Erythroblast (primary cell): Measurements from ENCODE around the gene TCF19.

Experiments used
- GATA1 ChIP-seq: IDR thresholded peaks from 2 replicates; pipeline ENCODE4 v1.6.1; 2011; ENCODE audit warnings: low read depth, mild to moderate bottlenecking, control low read depth, low read length, moderate library complexity
- POLR2A ChIP-seq: IDR thresholded peaks from 2 replicates; pipeline ENCODE4 v1.6.1; 2011; ENCODE audit warnings: mild to moderate bottlenecking, low read length

DNA sequence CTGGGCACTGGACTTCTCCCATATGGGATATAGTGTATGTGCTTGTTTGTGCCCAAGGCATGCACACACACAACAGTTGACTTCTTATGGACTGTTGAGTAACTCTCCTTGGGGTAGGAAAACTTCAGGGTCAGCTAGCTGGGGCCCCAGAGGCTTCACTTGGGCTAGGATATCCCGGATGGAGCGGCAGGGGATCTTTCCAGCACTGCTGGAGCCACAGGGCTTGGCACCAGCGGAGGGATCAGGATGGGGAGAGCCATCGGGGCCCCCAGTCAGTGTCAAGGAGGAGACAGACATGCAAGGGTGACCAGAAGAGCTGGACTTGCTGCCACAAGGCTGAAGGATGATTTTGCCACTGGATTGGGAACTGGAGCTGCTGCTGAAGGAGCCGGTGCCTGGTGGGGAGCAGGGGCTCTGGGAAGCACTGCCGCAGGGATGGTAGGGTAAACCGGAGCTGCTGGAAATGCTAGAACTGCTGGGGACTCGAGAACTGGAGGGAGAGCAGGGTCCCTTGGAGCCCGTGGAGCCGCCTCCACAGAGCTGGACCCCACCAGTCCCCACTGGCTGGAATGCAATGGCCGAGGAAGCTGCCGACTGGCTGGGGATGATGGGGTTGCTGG is 42.3 kb upstream of the TCF19 start:
- no peak for TF ChIP-seq POLR2A
- TF ChIP-seq GATA1, result no peak
